ENCODE measurements around the gene VPS18. TPM values are rescaled to one million over a fixed set of nuclear protein-coding genes. Genes with fewer than 3 reads are reported as not detected.

The VPS18 gene
- total RNA-seq, 1 experiment from 2014 or later = 85.6 TPM

DNA sequence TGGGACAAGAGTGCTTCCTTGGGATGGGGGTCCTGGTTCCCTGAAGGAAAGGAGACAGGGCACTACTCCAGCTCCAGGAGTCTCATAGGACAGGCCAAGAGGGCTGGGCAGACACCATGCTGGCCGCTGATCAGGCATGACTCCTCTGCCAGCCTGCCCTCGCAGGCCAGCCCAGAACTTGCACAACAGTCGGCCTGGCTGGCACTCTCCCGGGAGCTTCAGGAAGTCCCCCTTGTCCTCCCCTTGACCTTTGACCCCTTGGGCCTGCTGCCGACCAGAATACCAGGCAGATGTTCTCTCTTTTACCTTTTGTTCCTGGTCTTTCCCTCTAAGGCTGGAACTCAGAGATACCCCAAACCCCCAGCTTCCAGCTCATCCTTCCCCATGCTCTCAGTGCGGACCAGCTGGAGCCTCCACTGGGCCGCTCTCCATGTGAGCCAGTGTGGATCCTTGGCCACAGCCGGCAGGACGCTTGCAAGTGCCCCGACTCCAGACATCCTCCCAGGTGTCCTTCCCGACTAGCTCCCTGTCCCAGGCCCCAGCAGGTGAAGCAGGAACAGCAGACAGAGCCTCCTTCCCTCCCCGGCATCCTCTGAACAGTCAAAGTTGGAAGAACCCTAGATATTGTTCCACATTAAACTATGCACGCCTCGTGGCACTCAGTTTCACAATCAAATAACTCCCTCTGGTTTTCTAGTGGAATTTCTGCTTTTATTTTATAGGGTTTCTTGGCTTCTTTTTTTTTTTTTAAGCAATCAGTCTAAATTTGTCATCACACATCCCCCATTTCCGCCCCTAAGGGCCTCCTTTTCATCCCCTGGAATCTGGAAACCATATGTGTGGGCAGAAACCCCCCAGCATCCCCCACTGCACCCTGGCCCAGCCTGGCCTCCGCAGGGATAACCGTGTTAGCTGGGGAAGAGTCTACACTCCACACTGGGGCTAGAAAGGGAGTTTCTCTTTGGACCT lies 15.7 kb downstream of the VPS18 start:
- no peak for DNase-seq (ENCODE audit: low read depth, low spot score)
- in situ Hi-C loops (cut with HindIII; ENCODE audit: low pct_unique_long_range_greater_than_20kb, low sequenced_read_pairs) = loop anchor here (25.0 kb wide), 1 partner anchor 102 kb away; no protein-coding TSS in a partner anchor

DNA sequence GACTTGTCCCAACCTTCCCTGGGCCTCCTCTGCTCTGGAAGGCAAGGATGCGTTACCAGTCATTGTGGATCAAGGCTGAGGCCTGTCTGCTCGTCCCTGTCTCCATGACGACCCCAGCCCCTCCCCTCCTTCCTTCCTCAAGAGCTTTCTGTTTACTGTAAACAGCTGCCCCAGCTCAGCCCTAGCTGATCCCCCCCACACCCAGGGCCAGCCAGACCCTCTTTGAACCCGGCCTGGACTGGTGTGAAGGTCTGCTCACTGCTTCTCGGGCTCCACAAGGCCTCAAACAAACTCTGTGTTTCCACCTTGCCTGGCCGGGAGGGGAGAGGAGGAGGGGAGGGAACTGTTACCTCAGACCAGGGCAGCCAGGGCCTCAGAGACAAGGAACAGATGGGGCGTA lies 16.9 kb downstream of the VPS18 start:
- in situ Hi-C loops (cut with HindIII; ENCODE audit: low pct_unique_long_range_greater_than_20kb, low sequenced_read_pairs) = loop anchor here (25.0 kb wide), 1 partner anchor 101 kb away; no protein-coding TSS in a partner anchor

DNA sequence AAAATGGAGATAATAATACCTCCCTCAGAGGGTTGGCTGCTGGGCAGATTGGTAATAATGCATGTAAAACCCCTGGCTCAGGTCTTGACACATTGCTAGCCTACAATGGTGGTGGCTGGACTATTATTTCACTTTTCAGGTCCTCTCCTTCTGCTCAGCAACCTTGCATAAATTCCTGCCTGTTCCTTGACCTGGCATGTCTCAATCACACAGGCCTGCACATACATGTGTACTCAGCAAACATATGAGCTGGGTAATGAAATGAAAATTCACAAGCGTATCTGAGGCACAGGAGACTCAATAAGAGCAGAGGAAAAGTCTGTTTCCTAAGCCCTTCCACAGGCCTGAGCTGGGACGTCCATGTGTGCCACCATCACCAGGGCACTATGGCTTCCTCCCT lies 17.4 kb downstream of the VPS18 start:
- no peak for DNase-seq (ENCODE audit: low read depth, low spot score)
- in situ Hi-C loops (cut with HindIII; ENCODE audit: low pct_unique_long_range_greater_than_20kb, low sequenced_read_pairs) = loop anchor here (25.0 kb wide), 1 partner anchor 101 kb away; no protein-coding TSS in a partner anchor

More for the DNA sequence above, 16.9 kb downstream of the VPS18 start:
- DNase-seq (ENCODE audit: low read depth, low spot score) = no peak

DNA sequence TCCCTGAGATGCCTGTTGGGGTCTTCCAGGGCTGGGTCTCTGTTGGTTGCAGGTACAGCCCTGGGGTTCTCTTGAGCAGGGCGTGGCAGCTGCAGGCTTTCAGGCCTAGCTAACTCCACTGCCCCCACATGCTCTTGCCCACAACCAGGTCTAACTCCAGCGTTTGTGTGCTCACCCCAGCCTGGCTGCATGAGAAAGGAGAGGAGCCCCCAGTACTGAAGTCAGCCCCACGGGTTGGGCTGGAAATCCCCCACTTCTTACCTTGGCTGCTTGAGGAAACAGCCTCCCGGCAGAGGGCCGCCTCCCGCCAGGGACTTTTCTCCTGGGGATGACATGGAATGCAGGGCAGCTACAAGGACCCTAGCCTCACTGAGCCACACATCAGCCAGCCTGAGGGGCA lies 18.2 kb downstream of the VPS18 start:
- in situ Hi-C loops (cut with HindIII; ENCODE audit: low pct_unique_long_range_greater_than_20kb, low sequenced_read_pairs) = loop anchor here (25.0 kb wide), 1 partner anchor 100 kb away; no protein-coding TSS in a partner anchor
- no peak for DNase-seq (ENCODE audit: low read depth, low spot score)

DNA sequence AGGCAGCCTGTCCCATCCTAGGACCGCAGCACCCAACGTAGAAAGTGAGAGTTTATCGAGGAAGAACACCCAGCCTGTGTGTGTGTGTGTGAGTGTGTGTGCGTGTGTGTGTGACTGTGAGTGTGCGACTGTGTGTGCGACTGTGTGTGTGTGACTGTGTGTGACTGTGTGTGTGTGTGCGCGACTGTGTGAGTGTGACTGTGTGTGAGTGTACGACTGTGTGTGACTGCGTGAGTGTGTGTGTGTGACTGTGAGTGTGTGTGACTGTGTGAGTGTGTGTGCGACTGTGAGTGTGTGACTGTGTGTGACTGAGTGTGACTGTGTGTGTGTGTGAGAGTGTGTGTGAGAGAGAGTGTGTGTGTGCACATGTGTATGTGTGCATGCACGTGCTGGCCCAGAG lies 19.8 kb downstream of the VPS18 start:
- no peak for DNase-seq (ENCODE audit: low read depth, low spot score)
- in situ Hi-C loops (cut with HindIII; ENCODE audit: low pct_unique_long_range_greater_than_20kb, low sequenced_read_pairs) = loop anchor here (25.0 kb wide), 1 partner anchor 98 kb away; no protein-coding TSS in a partner anchor

DNA sequence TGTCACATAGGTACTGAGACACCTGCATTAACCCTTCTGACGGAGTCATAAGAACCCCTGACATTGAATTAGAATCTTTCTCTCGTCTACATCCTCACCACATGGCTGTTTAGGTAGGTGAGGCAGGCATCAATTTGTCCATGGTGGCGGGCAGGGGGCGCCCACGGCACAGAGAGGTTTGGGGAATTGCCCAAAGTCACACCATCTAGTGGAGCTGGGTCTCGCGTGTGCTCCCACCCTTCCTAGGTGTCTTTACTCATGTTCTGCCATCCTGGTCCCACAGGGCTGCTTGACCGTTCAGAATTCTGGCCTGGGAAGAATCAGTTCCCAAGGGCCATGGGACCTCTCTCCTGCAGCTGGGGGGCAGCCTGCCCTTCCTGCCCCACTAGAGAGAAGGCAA lies 20.2 kb downstream of the VPS18 start:
- in situ Hi-C loops (cut with HindIII; ENCODE audit: low pct_unique_long_range_greater_than_20kb, low sequenced_read_pairs) = loop anchor here (25.0 kb wide), 1 partner anchor 98 kb away; no protein-coding TSS in a partner anchor
- peak; percentile 57 for DNase-seq (ENCODE audit: low read depth, low spot score)

DNA sequence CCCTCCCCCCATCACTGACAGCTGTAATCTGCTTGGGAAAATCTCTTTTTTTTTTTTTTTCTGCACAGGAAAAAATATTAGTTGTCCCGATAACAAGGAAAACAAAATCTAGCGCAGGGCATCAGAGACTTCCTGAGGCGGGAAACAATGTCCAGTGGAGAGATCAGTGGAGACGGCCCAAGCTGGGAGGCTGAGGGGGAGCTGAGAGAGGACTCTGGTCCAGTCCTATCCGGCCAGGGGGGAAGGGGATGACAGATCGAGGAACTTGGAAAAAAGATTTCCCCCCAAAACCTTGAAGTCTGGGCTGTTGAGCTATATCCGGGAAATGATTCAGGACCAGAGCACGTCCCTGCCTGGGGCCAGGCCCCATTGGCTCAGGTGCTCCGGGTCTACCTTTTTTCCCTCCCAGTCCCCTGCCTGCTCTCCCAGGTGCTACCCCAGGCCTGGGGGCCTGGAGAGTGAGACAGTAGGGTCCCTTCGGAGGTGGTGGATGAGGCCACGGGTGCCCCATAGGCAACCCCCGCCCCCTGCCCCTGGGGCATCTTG lies 20.9 kb downstream of the VPS18 start:
- no peak for DNase-seq (ENCODE audit: low read depth, low spot score)
- in situ Hi-C loops (cut with HindIII; ENCODE audit: low pct_unique_long_range_greater_than_20kb, low sequenced_read_pairs) = loop anchor here (25.0 kb wide), 1 partner anchor 97 kb away; no protein-coding TSS in a partner anchor

DNA sequence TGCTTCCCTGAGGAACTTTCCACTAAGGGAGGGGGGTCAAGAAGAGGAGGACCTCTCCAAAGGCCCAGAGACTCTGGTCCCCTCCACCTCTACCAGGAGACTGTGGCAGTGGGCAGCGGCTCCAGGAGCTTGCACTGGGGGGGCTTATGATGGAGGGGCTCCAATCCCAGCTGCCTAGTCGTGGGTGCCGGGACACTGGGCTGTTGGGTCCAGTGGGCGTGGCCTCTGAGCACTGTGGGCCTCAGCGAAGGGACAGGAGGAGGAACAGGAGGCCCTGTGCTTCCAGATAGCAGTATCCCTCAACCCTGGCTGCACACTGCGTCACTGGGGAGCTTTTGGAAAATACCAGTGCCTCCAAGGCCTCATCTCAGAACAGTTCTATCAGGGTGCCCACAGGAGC lies 21.4 kb downstream of the VPS18 start:
- in situ Hi-C loops (cut with HindIII; ENCODE audit: low pct_unique_long_range_greater_than_20kb, low sequenced_read_pairs) = loop anchor here (25.0 kb wide), 1 partner anchor 97 kb away; no protein-coding TSS in a partner anchor
- no peak for DNase-seq (ENCODE audit: low read depth, low spot score)

DNA sequence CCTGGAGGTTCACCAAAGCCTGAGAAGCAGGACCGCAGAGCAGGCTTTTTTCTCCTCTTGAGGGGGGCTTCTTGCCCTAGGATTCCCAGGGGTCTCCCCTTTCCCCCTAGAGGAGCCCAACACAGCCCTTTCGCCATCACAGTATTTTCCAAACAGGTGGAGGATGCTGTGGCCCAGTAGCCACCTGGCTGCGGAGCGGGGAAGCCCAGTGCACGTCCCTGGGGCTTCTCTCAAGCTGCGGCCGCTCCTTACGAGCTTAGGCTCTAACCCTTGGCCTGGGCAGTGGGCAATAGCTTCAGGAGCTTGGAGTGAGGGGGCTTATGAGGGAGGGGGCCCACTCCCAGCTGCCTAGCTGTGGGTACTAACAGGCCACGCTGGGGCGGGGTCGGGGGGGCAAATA lies 23.3 kb downstream of the VPS18 start:
- DNase-seq (ENCODE audit: low read depth, low spot score) = no peak
- in situ Hi-C loops (cut with HindIII; ENCODE audit: low pct_unique_long_range_greater_than_20kb, low sequenced_read_pairs) = loop anchor here (25.0 kb wide), 1 partner anchor 95 kb away; no protein-coding TSS in a partner anchor

DNA sequence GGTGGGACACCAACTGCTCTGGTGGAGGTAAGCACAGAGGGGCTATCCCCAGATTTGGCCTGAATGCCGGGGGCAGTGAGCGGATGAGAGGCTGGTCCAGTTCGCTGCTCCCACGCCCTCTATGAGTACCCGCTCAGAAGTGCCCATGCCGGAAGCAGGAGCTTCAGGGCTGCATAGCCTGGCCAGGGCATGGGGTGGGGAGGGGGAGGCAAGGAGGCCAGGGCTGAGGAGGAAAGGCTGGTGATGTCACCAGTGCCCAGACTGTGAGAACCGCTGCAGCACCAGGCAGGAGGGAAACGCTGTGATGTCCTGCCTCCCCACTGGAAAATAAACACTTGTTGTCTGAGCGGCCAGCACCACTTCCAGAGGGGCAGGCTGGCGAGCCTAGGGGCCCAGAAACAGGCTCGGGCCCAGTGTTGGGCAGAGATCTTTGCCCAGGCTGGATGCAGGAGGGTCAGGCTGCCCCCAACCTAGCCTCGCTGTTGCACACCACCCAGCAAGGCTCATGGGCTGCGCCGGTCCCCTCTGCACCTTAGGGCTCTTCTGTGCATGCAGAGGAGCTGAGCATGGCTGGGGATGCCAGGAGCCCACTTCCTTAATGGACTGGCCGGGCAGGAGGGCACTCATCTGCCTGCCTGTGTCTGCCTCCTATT lies 24.0 kb downstream of the VPS18 start:
- no peak for DNase-seq (ENCODE audit: low read depth, low spot score)
- in situ Hi-C loops (cut with HindIII; ENCODE audit: low pct_unique_long_range_greater_than_20kb, low sequenced_read_pairs) = loop anchor here (25.0 kb wide), 1 partner anchor 94 kb away; no protein-coding TSS in a partner anchor

DNA sequence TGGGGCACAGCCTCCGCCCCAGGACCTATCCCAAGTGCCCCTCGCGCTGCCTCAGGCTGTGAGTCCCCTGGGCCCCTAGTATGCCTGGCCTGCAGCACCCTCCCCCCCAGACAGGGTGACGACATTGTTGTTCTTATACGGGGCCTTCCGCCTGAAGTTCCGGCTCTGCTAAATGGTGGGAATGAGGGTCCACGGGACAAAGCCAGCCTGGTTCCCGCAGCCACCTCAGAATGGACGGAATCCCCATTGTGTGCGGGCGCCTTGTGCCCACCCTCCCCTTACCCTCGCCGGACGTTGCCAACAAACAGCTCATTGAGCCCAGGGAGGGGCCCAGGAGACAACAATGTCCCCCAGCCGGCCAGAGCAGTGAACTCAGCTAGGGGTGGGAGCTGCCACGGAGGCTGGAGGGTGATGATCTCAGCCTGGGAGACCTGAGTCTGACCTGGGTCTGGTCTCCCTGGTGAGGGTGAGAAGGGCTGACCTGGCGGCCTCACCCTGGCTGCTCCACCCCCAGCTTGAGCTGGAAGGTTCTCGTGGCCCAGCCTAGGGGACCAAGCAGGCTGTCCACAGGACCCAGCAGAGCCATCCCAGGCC lies 24.6 kb downstream of the VPS18 start:
- in situ Hi-C loops (cut with HindIII; ENCODE audit: low pct_unique_long_range_greater_than_20kb, low sequenced_read_pairs) = loop anchor here (25.0 kb wide), 1 partner anchor 93 kb away; no protein-coding TSS in a partner anchor
- DNase-seq (ENCODE audit: low read depth, low spot score) = no peak

DNA sequence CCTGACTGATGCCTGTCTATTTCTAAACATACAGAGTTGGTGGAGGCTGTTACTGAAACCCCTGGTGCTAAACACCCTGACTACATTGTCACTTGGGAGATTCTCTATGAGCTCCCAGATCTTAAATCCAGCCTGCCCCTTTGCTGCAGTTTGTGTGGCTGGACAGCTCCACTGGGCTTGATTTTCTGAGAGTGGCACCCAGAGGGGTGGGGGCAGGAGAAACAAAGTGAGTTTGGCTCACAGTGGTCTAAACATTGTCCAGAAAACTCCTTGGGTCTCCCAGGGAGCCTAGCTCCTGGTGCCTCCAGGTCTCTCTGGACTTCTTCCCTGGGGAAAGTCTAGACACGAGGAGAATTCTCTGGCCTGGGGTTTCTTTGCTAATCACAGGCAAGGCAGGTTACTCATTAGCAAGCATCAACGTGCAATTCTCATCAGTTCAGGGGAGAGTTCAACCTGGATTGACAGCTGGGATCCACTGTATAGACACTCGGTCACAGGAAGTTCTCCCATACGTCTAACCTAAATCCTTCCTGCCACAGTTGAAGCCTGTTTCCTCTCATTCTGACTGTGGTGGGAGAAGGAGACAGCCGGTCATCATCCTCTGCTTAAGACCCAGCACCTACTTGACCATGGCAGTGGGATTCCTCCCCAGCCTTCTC lies 27.8 kb downstream of the VPS18 start:
- DNase-seq (ENCODE audit: low read depth, low spot score) = no peak
- in situ Hi-C loops (cut with HindIII; ENCODE audit: low pct_unique_long_range_greater_than_20kb, low sequenced_read_pairs) = loop anchor here (25.0 kb wide), 1 partner anchor 90 kb away; no protein-coding TSS in a partner anchor

DNA sequence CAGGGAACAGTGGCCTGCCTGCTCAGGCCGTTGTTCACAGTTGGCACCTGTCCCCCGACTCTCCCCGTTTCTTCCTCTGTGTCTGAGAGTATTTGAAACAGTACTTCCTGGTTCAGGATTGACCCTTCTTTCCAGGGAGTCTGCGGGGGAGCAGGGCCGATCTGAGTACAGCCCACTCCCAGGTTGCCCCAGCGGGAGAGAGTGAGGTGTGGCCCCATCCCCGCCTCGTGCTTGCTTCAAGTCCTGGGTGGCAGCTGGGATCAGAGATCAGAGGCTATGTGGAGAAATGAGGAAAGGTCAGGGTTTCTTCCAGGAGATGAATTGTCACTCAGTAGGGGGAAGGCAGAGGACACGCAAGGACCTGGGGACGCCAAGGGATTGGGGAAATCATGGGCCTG lies 28.4 kb downstream of the VPS18 start:
- DNase-seq (ENCODE audit: low read depth, low spot score) = no peak
- in situ Hi-C loops (cut with HindIII; ENCODE audit: low pct_unique_long_range_greater_than_20kb, low sequenced_read_pairs) = loop anchor here (25.0 kb wide), 1 partner anchor 90 kb away; no protein-coding TSS in a partner anchor

DNA sequence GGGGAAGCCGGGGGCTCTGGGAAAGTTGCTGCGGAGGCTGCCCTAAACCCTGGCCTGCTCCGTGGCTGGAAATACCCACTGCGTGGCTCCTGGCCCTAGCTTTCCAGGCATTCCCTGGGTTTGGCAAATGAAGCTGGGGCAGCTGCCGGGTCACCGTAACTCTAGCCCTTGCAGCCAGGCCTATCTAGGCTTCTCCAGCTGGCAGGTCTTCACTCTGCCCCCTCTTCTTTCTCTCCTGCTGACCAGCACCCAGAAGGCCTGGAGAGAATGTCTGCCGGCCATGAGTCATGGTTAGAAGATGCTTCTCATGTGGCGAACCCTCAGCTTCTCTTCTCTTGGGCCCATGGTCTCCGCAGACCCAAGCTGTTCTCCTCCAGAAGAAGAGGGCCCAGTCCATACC lies 29.3 kb downstream of the VPS18 start:
- in situ Hi-C loops (cut with HindIII; ENCODE audit: low pct_unique_long_range_greater_than_20kb, low sequenced_read_pairs) = loop anchor here (25.0 kb wide), 1 partner anchor 89 kb away; no protein-coding TSS in a partner anchor
- no peak for DNase-seq (ENCODE audit: low read depth, low spot score)

DNA sequence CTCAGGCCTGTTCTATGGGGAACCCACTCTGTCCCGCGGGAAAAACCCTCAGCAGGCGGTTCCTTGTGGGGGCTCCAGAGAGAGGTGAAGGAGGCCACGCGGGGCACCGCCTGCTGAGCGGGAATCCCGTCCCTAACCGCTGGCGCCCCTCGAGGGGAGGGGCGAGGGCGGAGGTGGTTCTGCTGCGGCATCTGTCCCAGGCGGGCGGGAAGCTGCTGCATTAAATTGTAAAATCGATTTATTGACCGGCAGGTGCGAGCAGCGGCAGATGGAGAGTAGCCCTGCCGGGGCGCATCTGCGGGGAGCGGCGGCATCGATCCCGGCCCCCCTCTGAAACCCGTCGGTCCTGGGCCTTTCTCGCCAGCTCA lies 31.2 kb downstream of the VPS18 start:
- in situ Hi-C loops (cut with HindIII; ENCODE audit: low pct_unique_long_range_greater_than_20kb, low sequenced_read_pairs) = no loop called here
- DNase-seq (ENCODE audit: low read depth, low spot score) = no peak

DNA sequence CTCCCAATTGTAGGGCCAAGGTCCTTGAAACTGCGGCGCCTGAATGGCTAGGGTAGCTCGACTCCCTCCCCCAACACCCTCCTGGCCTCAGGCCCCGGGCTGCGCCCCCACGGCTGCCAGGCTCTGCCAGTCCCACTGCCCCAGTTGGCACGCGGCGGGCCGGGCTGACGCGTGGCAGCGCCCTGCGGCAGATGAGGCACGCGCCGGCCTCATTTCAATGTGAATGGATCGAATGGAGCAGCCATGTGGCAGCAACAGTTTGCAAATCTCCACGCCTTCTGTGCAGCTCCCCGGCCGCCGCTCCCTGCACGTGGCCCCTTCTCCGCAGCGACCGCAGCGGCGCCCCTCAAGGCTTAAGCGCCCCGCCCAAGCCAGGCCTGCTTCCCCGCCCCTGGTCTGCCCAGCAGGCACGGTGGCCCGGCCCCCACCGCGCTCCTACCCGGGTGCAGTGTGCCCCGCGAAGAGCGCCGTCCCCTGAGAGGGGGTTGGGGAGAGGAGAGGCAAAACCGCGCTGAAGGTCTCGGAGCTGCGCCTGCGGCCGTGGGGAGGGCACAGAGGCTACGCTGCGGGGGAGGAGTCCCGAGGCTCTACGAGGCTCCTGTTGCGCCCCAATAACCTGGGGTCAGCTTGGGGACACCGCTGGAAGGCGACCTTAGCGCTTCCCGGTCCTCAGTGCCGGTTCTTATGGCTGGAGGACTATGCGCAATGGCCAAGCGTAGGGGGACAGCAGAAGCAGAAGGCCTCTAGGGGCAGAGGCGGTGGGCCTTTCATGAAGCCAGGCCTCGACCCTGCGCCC lies 31.8 kb downstream of the VPS18 start:
- DNase-seq (ENCODE audit: low read depth, low spot score) = no peak
- in situ Hi-C loops (cut with HindIII; ENCODE audit: low pct_unique_long_range_greater_than_20kb, low sequenced_read_pairs) = no loop called here
